ENCODE results near the gene FLNA.
A peak's percentile ranks its signal among the peaks of the same experiment; 100 is the strongest.

The FLNA gene

GRCh38 chrX:154327038-154327820, 47.2 kb downstream of the FLNA start:
- intact Hi-C loops (cut with DNase I) = no loop called here
- no peak for DNase-seq

GRCh38 chrX:154325541-154325940, 48.9 kb downstream of the FLNA start:
- intact Hi-C loops (cut with DNase I) = no loop called here

GRCh38 chrX:154323537-154323936, 50.9 kb downstream of the FLNA start:
- no peak for DNase-seq
- intact Hi-C loops (cut with DNase I) = no loop called here

More at GRCh38 chrX:154325541-154325940, 48.9 kb downstream of the FLNA start:
- DNase-seq = no peak

DNA sequence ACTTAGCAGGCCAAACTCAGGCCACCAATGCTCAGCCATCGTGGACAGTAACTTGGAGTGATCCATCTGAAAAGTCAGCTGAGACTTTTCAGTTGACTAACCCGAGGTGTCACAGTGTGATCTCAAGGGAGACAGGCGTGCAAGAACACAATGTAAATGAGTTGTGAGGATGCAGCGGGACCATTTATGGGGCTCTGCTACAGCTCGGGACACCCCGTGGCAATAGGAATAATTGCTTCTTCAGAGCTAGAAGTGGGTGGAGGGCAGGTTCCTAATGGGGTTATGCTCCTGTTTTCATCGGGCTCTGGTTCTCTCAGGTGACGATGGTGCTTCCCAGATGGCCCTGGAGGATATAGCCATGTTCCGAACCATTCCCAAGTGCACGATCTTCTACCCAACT, 51.5 kb downstream of the FLNA start:
- intact Hi-C loops (cut with DNase I) = no loop called here
- no peak for DNase-seq

DNA sequence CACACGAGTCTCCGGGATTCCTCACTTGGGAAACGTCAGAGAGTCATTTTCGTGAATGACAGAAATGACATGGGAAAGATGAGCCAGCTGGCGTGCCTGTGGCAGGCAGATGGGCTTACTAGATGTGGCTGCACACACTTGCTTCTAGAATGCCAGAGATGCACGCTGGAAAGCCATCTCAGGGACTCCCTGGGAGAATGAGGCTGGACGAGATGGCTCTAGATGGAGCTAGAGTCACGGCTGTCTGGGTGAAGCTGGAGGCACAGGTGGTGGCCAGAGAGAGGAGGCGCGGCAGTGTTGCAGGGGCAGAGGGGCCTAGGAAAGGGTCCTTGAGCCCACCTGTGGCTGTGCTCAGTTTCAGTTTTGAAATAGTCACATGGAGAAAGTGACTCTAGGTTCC, 52.8 kb downstream of the FLNA start:
- DNase-seq = peak in 22 of 42 donors; percentile 9 to 65 (median 30)
- intact Hi-C loops (cut with DNase I) = no loop called here

- intact Hi-C loops (cut with DNase I) = no loop called here
- no peak for DNase-seq
Measured at GRCh38 chrX:154321152-154321551, 53.3 kb downstream of the FLNA start.

DNA sequence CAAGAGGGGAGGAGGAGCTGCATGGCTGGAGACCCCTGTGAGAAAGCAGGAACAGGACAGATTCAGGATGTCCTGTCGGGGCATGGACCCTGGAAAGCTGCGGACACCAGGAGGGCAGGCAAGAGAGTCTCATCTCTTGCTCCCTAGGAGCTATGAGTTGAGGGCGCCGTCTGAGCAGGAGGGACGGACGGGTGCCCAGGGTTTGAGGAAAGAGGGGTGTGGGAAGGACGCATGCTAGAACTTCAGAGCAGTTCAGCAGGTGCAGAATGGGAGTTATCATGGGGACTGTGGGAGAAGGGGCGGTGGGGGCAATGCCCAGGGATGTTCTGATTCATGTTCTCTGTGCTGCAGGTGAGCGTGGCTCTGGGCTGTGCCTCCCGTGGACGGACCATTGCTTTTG, 54.0 kb downstream of the FLNA start:
- intact Hi-C loops (cut with DNase I) = no loop called here
- DNase-seq = no peak

- peak in 16 of 42 donors; percentile 4 to 51 (median 26) for DNase-seq
- intact Hi-C loops (cut with DNase I) = no loop called here
Measured at GRCh38 chrX:154317391-154317995, 56.9 kb downstream of the FLNA start.

GRCh38 chrX:154315416-154315815, 59.0 kb downstream of the FLNA start:
- intact Hi-C loops (cut with DNase I) = no loop called here
- no peak for DNase-seq

DNA sequence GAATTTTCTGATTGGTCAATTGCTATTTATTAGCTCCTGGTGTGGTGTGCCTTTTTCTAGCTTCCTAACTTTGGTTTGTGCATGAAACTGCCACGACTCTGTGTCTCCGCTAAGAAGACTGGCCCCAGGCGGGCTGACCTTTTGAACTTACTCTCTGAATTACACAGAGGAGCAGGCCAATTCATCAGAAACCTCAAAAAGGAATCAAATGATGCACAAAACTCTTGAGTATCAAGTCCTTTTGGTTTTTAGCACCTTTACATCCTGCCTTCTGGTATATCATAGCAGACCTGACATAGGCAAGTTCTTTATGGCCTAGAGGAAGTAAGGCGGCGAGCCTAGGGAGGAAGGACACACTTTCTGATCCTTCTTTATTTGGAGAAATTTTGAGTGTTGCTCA, 61.3 kb downstream of the FLNA start:
- intact Hi-C loops (cut with DNase I) = no loop called here
- DNase-seq = no peak

DNA sequence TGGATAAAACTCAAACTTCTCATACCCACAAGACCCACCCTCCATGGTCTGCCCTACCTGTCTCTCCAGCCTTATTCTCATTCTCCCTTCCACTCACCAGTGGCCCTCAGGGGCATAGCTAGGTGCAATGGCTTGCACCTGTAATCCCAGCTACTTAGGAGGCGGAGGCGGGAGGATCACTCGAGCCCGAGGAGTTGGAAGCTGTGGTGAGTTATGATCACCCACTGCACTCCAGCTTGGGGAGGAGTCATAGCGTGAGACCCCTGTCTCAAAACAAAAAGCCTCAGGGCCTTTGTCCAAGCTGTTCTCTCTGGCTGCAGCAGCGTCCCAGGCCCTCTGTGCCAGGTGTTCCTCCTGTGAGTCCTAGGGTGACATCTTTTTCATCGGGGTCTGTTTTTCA, 62.3 kb downstream of the FLNA start:
- intact Hi-C loops (cut with DNase I) = no loop called here
- no peak for DNase-seq

- intact Hi-C loops (cut with DNase I) = no loop called here
- DNase-seq = peak in 2 of 42 donors; percentile 15 to 36
Measured at GRCh38 chrX:154310616-154311536, 63.6 kb downstream of the FLNA start.

DNA sequence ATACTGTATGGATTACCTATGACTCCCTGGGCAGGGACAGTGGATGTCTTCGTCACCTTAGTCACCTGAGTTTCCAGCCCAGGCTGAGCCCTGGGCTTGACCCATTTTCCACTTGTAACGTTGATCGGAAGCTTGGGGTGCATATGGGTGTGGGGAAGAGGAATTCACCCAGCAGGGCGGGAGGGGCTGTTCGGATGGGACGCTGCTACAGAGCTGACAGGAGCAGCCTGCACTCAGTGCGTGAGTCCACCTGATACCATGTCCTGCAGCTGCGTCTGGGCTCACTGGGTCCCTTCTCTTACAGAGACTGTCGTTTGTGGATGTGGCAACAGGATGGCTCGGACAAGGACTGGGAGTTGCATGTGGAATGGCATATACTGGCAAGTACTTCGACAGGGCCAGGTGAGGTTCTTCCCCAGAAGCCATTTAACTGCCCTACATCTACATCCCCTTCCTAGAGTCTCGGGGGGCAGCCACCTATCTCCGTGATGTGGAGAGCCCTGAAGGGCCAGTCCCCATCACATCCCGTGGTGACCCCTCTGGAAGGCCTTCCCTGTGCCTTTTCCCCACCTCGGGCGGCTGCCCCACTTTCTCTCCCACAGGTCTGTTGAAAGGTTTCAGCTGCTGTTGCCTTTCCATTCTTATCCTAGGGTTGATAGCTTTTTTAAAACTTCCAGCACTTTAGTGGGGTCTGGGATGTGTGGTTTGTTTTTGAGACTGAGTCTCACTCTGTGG, 65.2 kb downstream of the FLNA start:
- intact Hi-C loops (cut with DNase I) = no loop called here

GRCh38 chrX:154308108-154308946, 66.1 kb downstream of the FLNA start:
- peak in 41 of 42 donors; percentile 22 to 85 (median 64) for DNase-seq
- intact Hi-C loops (cut with DNase I) = no loop called here

More for the DNA sequence above, 65.2 kb downstream of the FLNA start:
- no peak for DNase-seq

GRCh38 chrX:154307202-154307601, 67.2 kb downstream of the FLNA start:
- intact Hi-C loops (cut with DNase I) = no loop called here
- peak in 4 of 42 donors; percentile 13 to 34 (median 28) for DNase-seq

GRCh38 chrX:154305541-154306205, 68.8 kb downstream of the FLNA start:
- DNase-seq = no peak

GRCh38 chrX:154304846-154305245, 69.6 kb downstream of the FLNA start:
- DNase-seq = no peak
- intact Hi-C loops (cut with DNase I) = no loop called here

More at GRCh38 chrX:154305541-154306205, 68.8 kb downstream of the FLNA start:
- intact Hi-C loops (cut with DNase I) = no loop called here

GRCh38 chrX:154303476-154303875, 71.0 kb downstream of the FLNA start:
- intact Hi-C loops (cut with DNase I) = no loop called here
- DNase-seq = no peak
